GM21526 (cell line): ENCODE results near the gene CPPED1.
A peak's percentile ranks its signal among the peaks of the same experiment; 100 is the strongest.
"Not testable (repeated sequence)": the region's sequence is repeated elsewhere in the genome, so short reads cannot be mapped to it uniquely, and the experiment has no call there.

Experiments used
- ATAC-seq: cut with Tn5 transposase; IDR thresholded peaks from one replicate; pipeline ENCODE4 v1.9.1; 2021; ENCODE audit warnings: moderate library complexity; ENCODE audit not compliant: unreplicated experiment, low FRiP score

The CPPED1 gene, protein sequence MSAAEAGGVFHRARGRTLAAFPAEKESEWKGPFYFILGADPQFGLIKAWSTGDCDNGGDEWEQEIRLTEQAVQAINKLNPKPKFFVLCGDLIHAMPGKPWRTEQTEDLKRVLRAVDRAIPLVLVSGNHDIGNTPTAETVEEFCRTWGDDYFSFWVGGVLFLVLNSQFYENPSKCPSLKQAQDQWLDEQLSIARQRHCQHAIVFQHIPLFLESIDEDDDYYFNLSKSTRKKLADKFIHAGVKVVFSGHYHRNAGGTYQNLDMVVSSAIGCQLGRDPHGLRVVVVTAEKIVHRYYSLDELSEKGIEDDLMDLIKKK

GRCh38 chr16:12803203-12804093 lies at the start of gene CPPED1:
Gene CPPED1 (minus strand): TSS chr16:12803887. CDS start chr16:12803776, 111 bp downstream.
- peak; percentile 87 for ATAC-seq

DNA sequence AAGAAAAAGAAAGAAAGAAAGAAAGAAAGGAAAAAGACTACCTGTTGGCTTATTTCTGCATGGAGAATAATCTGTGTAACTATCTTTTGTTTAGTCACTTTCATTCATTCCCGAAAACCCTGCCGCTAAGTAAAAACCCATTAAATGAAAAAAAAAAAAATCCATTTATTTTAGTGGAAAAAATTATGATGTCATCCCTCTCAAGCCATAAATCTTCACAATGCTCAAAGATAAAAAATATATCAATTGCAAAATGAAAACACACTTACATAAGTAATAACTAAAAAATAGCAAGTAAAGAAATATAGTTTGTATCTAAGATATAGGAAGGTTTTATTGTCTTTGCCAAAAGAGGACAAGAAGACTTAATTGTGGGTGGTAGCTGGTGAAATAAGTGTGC lies 46.5 kb upstream of the CPPED1 start:
- ATAC-seq, result no peak

- ATAC-seq, result no peak
Observed at GRCh38 chr16:12846592-12846991, 42.9 kb upstream of the CPPED1 start.

DNA sequence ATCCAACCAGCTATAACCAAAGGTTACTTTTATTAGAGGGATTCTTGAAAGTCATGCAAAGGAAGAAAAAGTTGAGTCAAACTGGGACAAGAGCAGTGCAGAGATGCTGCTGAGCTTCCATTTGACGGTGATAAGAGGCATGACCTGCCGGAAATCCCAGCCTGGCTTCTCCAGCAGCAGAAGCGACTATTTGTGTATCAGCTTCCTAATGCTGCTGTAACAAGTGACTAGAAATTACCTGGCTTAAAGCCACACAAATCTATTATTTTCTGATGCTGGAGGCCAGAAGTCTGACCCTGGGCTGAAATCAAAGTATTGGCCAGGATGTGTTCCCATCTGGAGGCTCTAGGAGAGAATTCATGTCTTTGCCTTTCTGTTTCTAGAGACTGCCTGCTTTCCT lies 41.6 kb upstream of the CPPED1 start:
- ATAC-seq, result no peak

GRCh38 chr16:12837756-12838155 lies 34.1 kb upstream of the CPPED1 start:
- no peak for ATAC-seq

GRCh38 chr16:12837291-12837690 lies 33.6 kb upstream of the CPPED1 start:
- no peak for ATAC-seq

DNA sequence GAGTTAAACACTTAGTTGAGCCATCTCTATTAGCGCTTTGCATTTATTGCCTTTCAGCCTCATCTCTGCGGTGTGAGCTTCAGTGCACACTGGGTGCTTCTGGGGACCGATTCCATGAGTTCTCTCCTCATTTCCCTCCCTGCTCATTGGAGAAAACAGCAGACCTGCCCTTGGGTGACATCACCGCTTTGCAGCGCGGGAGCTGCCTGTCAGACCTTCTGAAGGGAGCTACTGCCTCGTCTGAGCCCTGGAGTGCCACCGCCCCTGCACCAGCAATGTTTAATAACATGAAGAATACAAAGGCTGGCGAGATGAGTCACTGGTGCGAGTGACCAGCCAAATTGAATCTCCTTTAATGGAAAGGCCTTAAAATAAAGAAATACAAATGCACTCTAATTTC lies 30.2 kb upstream of the CPPED1 start:
- no peak for ATAC-seq

DNA sequence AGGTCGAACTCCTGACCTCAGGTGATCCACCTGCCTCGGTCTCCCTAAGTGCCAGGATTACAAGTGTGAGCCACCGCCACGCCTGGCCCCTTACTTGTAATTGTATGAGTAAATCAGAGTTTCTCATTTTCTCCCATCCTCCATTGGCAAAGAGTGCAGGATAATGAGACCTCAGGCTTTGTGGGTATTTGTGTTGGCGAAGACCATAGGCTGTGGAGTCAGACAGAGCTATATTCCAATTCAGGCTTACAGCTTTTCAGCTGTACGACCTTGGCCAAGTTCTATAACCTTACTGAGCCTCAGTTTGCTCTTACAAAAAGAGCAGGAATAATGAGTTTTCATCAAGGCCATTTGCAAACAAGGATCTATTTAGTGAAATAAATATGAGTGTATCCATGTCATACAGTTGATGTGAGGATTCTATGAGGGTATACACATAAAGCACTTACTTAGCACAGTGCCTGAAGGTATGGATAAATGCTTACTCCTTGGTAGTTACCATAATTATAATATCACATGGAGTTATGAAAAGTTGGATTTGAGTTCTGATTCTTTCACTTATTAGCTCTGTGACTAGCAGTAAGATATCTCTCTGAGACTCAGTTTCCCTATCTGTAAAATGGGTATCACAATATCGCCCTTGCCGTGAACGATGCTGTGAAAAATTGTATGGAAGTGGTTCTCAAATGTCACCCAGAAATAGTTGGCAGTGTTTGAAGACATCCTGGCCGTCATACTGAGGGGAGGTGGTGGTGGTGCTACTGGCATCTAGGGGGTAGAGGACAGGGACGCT lies 25.6 kb upstream of the CPPED1 start:
- no peak for ATAC-seq

GRCh38 chr16:12828206-12828605 lies 24.5 kb upstream of the CPPED1 start:
- ATAC-seq, result no peak

DNA sequence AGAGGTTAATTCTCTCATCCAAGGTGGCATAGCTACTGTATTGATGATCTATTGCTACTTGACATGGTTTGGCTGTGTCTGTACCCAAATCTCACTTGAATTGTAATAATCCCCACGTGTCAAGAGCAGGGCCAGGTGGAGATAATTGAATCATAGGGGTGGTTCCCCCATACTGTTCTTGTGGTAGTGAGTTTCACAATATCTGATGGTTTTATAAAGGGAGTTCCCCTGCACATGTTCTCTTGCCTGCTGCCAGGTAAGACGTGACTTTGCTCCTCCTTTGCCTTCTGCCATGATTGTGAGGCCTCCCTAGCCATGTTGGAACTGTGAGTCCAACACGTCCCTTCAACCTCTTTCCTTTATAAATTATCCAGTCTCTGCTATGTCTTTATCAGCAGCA lies 22.9 kb upstream of the CPPED1 start:
- no peak for ATAC-seq

GRCh38 chr16:12819126-12820117 lies 15.7 kb upstream of the CPPED1 start:
- ATAC-seq, result no peak

DNA sequence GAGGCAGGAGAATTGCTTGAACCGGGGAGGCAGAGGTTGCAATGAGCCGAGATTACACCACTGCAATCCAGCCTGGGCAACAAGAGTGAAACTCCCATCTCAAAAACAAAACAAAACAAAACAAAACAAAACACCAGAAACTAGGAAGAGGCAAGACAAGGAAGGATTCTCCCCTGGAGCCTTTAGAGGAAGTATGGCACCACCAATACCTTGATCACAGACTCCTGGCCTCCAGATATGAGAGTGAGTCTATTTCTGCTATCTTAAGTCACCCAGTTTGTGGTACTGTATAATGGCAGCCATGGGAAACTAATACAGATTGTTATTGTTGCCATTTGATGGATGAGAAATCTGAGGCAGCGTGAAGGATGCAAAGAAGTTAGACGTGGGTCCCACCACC lies 14.6 kb upstream of the CPPED1 start:
- no peak for ATAC-seq

DNA sequence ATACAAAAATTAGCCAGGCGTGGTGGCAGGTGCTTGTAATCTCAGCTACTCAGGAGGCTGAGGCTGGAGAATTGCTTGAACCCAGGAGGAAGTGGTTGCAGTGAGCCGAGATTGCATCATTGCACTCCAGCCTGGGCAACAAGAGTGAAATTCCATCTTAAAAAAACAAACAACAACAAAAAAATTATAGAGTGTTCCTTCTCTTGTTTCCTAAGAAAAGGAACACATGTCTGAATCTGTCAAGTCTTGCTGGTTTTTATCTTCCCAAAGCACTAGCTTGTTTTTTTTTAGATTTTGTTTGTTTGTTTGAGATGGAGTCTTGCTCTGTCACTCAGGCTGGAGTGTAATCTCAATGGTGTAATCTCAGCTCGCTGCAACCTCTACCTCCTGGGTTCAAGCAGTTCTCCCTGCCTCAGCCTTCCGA lies 13.1 kb upstream of the CPPED1 start:
- not testable (repeated sequence) for ATAC-seq

DNA sequence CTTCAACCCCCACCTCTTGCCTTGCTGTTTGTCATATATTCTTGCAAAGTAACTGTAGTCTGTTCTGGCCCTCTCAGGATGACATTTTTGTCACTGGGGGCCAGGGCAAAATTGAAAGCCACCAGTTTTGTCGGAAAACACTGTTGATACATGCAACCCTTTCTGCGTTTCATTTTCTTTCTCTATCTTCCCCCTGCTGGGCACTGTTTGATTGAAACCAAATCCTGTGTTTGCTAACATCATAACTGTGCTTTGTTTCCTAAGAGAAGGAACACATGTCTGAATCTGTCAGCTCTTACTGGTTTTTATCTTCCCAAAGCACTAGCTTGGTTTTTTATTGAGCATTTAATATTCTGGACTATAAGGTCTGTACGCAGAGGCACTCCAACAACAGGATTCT lies 11.7 kb upstream of the CPPED1 start:
- ATAC-seq, result no peak

DNA sequence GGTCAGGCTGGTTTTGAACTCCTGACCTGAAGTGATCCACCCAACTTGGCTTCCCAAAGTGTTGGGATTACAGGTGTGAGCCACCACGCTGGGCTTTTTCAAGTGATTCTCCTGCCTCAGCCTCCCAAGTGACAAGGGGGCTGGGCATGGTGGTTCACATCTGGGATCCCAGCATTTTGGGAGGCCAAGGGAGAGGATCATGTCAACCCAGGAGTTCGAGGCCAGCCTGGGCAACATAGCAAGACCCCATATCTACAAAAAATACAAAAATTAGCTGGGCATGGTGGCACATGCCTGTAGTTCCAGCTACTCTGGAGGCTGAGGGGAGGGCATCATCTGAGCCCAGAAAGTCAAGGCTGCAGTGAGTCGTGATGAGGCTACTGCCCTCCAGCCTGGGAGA lies 10.0 kb upstream of the CPPED1 start:
- not testable (repeated sequence) for ATAC-seq

DNA sequence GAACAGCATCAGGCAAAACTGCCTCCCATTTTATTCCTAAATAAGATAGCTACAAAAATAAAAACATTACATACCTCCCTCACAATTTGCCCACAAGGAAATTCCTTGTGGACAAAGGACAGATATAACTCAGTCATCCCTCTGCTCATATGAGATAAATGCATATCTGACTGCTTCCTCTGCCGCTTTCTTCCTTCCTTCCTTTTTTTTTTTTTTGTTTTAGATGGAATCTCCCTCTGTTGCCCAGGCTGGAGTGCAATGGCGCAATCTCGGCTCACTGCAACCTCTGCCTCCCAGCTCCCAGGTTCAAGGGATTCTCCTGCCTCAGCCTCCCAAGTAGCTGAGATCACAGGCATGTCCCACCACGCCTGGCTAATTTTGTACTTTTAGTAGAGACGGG lies 9.6 kb upstream of the CPPED1 start:
- not testable (repeated sequence) for ATAC-seq

DNA sequence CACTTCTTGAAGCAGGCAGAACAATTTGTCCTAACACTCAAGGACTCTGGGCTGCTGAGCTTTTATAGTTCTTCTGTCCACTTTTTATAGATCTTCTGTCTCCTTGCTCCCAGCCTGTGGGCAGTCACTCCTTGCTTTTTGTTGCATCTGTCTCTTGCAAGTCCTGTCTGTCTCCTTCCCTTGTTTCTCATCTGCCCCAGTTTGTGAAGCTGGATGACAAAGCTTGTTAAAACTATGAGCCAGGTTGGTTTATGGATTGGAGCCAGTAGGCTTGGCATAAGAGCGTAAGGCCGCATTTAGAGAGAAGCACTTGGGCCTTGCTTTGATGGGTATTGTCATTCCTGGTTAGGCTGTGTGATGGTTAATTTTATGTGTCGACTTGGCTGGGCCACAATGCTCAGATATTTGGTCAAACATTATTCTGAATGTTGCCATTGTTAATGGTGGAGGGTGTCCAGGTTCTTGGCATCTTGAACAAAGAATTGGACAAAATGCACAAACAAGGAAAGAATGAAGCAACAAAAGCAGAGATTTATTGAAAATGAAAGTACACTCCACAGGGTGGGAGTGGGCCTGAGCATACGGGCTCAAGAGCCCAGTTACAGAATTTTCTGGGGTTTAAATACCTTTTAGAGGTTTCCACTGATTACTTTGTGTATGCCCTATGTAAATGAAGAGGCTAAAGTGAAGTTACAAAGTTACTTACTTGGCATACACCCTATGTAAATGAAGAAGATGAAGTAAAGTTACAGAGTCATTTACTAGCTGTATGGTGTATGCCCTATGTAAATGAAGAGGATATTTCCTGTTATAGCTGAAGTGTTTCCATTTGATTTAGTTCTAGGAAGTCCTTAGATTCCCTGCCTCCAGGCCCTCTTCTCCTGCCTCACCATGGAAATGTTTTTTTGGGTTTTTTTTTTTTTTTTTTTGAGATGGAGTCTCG lies 8.0 kb upstream of the CPPED1 start:
- ATAC-seq, result no peak

GRCh38 chr16:12805066-12805465 lies 1.4 kb upstream of the CPPED1 start:
- ATAC-seq, result no peak

DNA sequence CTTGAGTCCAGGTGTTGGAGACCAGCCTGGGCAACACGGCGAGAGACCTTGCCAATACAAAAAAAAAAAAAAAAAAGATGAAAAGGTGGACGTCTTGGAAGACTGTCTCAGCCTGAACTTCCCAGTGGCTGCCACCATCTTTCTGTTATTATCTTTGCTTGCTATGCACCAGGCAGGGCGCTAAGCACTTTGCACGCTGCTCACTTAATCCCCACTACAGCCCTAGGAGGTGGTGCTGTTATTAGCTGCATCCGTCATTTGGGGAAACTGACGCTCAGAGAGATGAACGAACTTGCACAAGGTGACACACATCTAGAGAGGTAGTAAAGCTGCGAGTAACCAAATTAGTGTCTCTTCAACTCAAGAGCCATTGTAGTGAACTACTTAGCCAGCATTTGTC lies 708 bp upstream of the CPPED1 start:
- ATAC-seq, result no peak
